Neuronal stem cell (in vitro differentiated cells): Measurements from ENCODE around the gene DNAJC6.
"Not testable (repeated sequence)": the region's sequence is repeated elsewhere in the genome, so short reads cannot be mapped to it uniquely, and the experiment has no call there.

Source experiments
- DNase-seq: peaks from one replicate; pipeline ENCODE4 v3.0.0-alpha.2; 2013; ENCODE audit warnings: low spot score
- H2AFZ ChIP-seq: one replicate; pipeline ENCODE4 v1.6.1; 2013; ENCODE audit warnings: mild to moderate bottlenecking, low read length, inconsistent platforms
- H2AK5ac ChIP-seq: 2 replicates; pipeline ENCODE4 v1.6.1; 2013; ENCODE audit warnings: low read depth, mild to moderate bottlenecking, inconsistent platforms, low read length, moderate library complexity, mixed read lengths
- H2BK120ac ChIP-seq: 2 replicates; pipeline ENCODE4 v1.6.1; 2013; ENCODE audit warnings: low read depth, mild to moderate bottlenecking, inconsistent platforms, low read length, moderate library complexity, mixed read lengths
- H2BK12ac ChIP-seq: one replicate; pipeline ENCODE4 v1.6.1; 2013; ENCODE audit warnings: low read length, inconsistent platforms
- H2BK15ac ChIP-seq: 2 replicates; pipeline ENCODE4 v1.6.1; 2013; ENCODE audit warnings: mild to moderate bottlenecking, low read length, inconsistent platforms, mixed read lengths
- H2BK5ac ChIP-seq: one replicate; pipeline ENCODE4 v1.6.1; 2013; ENCODE audit warnings: inconsistent platforms, mild to moderate bottlenecking, low read length, moderate library complexity
- H3K14ac ChIP-seq: one replicate; pipeline ENCODE4 v1.6.1; 2013; ENCODE audit warnings: low read length, inconsistent platforms
- H3K18ac ChIP-seq: 2 replicates; pipeline ENCODE4 v1.6.1; 2013; ENCODE audit warnings: low read length, inconsistent platforms
- H3K23ac ChIP-seq: 2 replicates; pipeline ENCODE4 v1.6.1; 2013; ENCODE audit warnings: low read depth, mild to moderate bottlenecking, mixed read lengths, low read length, inconsistent platforms; ENCODE audit not compliant: poor library complexity
- H3K27ac ChIP-seq: replicated peaks from 3 replicates; pipeline ENCODE4 v1.5.1; 2013; ENCODE audit warnings: low read length, inconsistent platforms
- H3K27me3 ChIP-seq, 3 experiments: 2 replicates each; pipeline ENCODE4 v1.6.1; 2013; ENCODE audit warnings: low read length in 3 of 3, mild to moderate bottlenecking in 2 of 3, inconsistent platforms in 1 of 3, low read depth in 1 of 3, mixed read lengths in 1 of 3, moderate library complexity in 1 of 3; ENCODE audit not compliant: control insufficient read depth in 3 of 3, insufficient read depth in 3 of 3
- H3K36me3 ChIP-seq, 2 donors: replicated peaks in 1 of 2; 2 replicates each; pipeline ENCODE4 v1.6.1; 2013; ENCODE audit warnings: low read length in 2 of 2; ENCODE audit not compliant: control insufficient read depth in 2 of 2, insufficient read depth in 2 of 2
- H3K4ac ChIP-seq: 2 replicates; pipeline ENCODE4 v1.6.1; 2013; ENCODE audit warnings: inconsistent platforms, mild to moderate bottlenecking, low read length, moderate library complexity
- H3K4me1 ChIP-seq, 2 donors: 1 replicate in 1 of 2; 2 replicates in 1 of 2; pipeline ENCODE4 v1.6.1; 2013; ENCODE audit warnings: low read length in 2 of 2, low read depth in 1 of 2; ENCODE audit not compliant: control insufficient read depth in 2 of 2, insufficient read depth in 1 of 2
- H3K4me2 ChIP-seq: one replicate; pipeline ENCODE4 v1.6.1; 2013; ENCODE audit warnings: mild to moderate bottlenecking, low read length, inconsistent platforms; ENCODE audit not compliant: insufficient read depth, poor library complexity, severe bottlenecking
- H3K4me3 ChIP-seq, 2 donors: 2 replicates each; pipeline ENCODE4 v1.5.1; 2013; ENCODE audit warnings: low read length in 2 of 2, mild to moderate bottlenecking in 2 of 2, inconsistent platforms in 1 of 2, moderate library complexity in 1 of 2
- H3K79me1 ChIP-seq: one replicate; pipeline ENCODE4 v1.6.1; 2013; ENCODE audit warnings: low read depth, mild to moderate bottlenecking, inconsistent platforms, low read length, moderate library complexity
- H3K9ac ChIP-seq: one replicate; pipeline ENCODE4 v1.6.1; 2013; ENCODE audit warnings: mild to moderate bottlenecking, low read depth, low read length, inconsistent platforms; ENCODE audit not compliant: poor library complexity
- H3K9me3 ChIP-seq, 2 donors: replicated peaks in 1 of 2; 2 replicates each; pipeline versions ENCODE3 to v1.6.1; 2013; ENCODE audit warnings: low read length in 2 of 2, mild to moderate bottlenecking in 2 of 2, inconsistent platforms in 1 of 2, low read depth in 1 of 2, mixed read lengths in 1 of 2, moderate library complexity in 1 of 2; ENCODE audit not compliant: control insufficient read depth in 2 of 2, insufficient read depth in 1 of 2
- H4K8ac ChIP-seq: one replicate; pipeline ENCODE4 v1.6.1; 2013; ENCODE audit warnings: low read depth, mild to moderate bottlenecking, inconsistent platforms, low read length, moderate library complexity
- H4K91ac ChIP-seq: one replicate; pipeline ENCODE4 v1.6.1; 2013; ENCODE audit warnings: low read length, low read depth, mild to moderate bottlenecking, inconsistent platforms; ENCODE audit not compliant: poor library complexity
- WGBS, 2 donors: extraction: QIAGEN DNeasy Blood & Tissue Kit; methylation state at CpG; one replicate each; pipeline ENCODE4 v1.1.7; 2013; ENCODE audit warnings: missing lambda C conversion rate in 2 of 2, mixed read lengths in 1 of 2; ENCODE audit not compliant: insufficient read length in 2 of 2, insufficient replicate concordance in 1 of 2; ENCODE audit errors: extremely low coverage in 2 of 2; 5-methylcytosine and 5-hydroxymethylcytosine counted together

Gene DNAJC6

DNA sequence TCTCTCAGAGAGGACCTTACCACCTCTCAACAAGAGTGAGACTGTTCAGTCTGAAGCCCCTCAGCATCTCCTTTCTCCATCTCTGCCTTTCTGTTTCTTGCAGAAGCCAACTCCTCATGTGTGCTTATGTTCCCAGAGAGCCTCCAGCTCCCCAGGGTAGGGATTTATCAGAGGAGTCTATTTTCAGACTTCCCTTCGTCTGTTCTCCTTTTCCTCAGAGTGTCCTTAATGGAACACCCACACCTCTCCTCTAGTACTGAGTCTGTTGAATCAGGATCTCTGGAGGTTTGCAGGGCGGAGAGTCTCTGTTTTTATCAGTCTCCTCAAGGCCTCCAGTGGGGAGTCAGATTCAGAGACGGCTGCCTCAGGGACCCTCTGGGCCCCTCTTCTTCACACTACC lies 25.1 kb upstream of the DNAJC6 start:
- Histone ChIP-seq H3K27me3 (no peaks in the 10 kb centered on the region), H3K9ac (no peak overlapping the region), H4K91ac (no peak overlapping the region), H2BK12ac (no peak overlapping the region), H3K4me1 (peaks cover 0 to 10% of the 10 kb centered on the region in 2 donors), H3K14ac (no peak overlapping the region), H3K23ac (no peak overlapping the region), H3K4me3 (no peak overlapping the region), H4K8ac (no peak overlapping the region), H3K79me1 (no peaks in the 10 kb centered on the region), H3K36me3 (no peaks in the 10 kb centered on the region), H3K9me3 (no peaks in the 10 kb centered on the region), H3K4ac (no peak overlapping the region), H3K27ac (no peak overlapping the region), H2AK5ac (peak overlapping the region; percentile 18), H2AFZ (no peak overlapping the region), H2BK15ac (no peak overlapping the region), H3K18ac (no peak overlapping the region), H2BK5ac (no peak overlapping the region), H3K4me2 (no peak overlapping the region), H2BK120ac (no peak overlapping the region)
- no CpG with 5 or more reads among the region's 3 CpGs for WGBS, 2 donors
- DNase-seq, result no peak

DNA sequence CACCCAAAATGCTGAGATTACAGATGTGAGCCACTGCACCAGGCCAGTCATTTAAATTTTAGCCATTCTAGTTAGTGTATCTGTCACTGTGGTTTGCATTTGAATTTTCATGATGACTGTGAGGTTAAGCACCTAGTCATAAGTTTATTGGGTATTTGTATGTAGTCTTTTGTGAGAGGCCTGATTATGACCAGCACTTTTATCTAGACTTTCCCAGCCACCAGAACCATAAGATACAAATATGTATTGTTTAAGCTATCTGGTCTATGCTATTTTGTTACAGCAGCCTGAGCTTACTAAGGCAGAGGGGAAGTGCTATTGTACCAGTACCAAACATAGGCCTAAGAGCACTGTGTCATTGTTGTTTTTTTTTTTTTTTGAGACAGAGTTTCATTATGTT lies 19.9 kb upstream of the DNAJC6 start:
- Histone ChIP-seq H2BK5ac (no peak overlapping the region), H2BK120ac (no peak overlapping the region), H3K4me1 (no peaks in the 10 kb centered on the region), H3K9ac (no peak overlapping the region), H3K4ac (no peak overlapping the region), H4K91ac (no peak overlapping the region), H2BK15ac (no peak overlapping the region), H2AFZ (no peak overlapping the region), H3K23ac (no peak overlapping the region), H3K4me2 (no peak overlapping the region), H2BK12ac (no peak overlapping the region), H4K8ac (no peak overlapping the region), H3K14ac (no peak overlapping the region), H3K79me1 (no peaks in the 10 kb centered on the region), H3K9me3 (no peaks in the 10 kb centered on the region), H3K18ac (no peak overlapping the region), H3K27me3 (no peaks in the 10 kb centered on the region), H3K4me3 (no peak overlapping the region), H2AK5ac (no peak overlapping the region), H3K36me3 (no peaks in the 10 kb centered on the region), H3K27ac (no peak overlapping the region)
- DNase-seq, result no peak

DNA sequence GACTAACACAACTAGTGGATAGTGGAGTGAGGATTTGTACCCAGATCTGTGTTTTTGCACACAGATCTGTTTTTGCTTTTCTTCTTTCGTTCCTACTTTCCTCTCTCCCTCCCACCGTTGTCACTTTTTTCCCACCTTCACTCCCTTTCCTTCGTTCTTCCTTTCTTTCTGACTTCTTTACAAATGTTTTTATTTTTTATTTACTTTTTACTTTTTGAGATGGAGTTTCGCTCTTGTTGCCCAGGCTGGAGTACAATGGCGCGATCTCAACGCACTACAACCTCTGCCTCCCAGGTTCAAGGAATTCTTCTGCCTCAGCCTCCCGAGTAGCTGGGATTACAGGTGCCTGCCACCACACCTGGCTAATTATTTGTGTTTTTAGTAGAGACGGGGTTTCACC lies 17.5 kb upstream of the DNAJC6 start:
- not testable (repeated sequence) for H3K4ac ChIP-seq, DNase-seq, H3K4me1 ChIP-seq, H2BK5ac ChIP-seq, H4K8ac ChIP-seq, H2BK15ac ChIP-seq, H3K36me3 ChIP-seq, H3K4me3 ChIP-seq, H3K18ac ChIP-seq, H2AFZ ChIP-seq, H4K91ac ChIP-seq, H3K9me3 ChIP-seq, H2BK120ac ChIP-seq, H3K23ac ChIP-seq, H3K4me2 ChIP-seq, H3K79me1 ChIP-seq, H2BK12ac ChIP-seq, H2AK5ac ChIP-seq, H3K27me3 ChIP-seq, H3K27ac ChIP-seq, H3K9ac ChIP-seq, H3K14ac ChIP-seq
- 100% methylated on average over 1 of the region's 9 CpGs; no CpG with 5 or more reads in 1 of the 2 donors for WGBS, 2 donors

- no CpG with 5 or more reads among the region's 2 CpGs for WGBS, 2 donors
- no peak overlapping the region for H3K9ac ChIP-seq
- no peak overlapping the region for H2BK5ac ChIP-seq
- H3K4me2 ChIP-seq, result no peak overlapping the region
- no peak overlapping the region for H3K14ac ChIP-seq
- no peak overlapping the region for H4K8ac ChIP-seq
- H3K27ac ChIP-seq, result no peak overlapping the region
- no peaks in the 10 kb centered on the region for H3K27me3 ChIP-seq
- H4K91ac ChIP-seq, result no peak overlapping the region
- no peak overlapping the region for H3K23ac ChIP-seq
- H2AFZ ChIP-seq, result no peak overlapping the region
- H2BK15ac ChIP-seq, result no peak overlapping the region
- H3K18ac ChIP-seq, result peak overlapping the region; percentile 11
- H2AK5ac ChIP-seq, result no peak overlapping the region
- no peak for DNase-seq
- H3K4me1 ChIP-seq, result no peaks in the 10 kb centered on the region
- H2BK12ac ChIP-seq, result no peak overlapping the region
- H3K36me3 ChIP-seq, result no peaks in the 10 kb centered on the region
- H3K4ac ChIP-seq, result no peak overlapping the region
- no peaks in the 10 kb centered on the region for H3K79me1 ChIP-seq
- no peaks in the 10 kb centered on the region for H3K9me3 ChIP-seq
- H2BK120ac ChIP-seq, result no peak overlapping the region
- no peak overlapping the region for H3K4me3 ChIP-seq
Measured at GRCh38 chr1:65292861-65293593, 16.3 kb upstream of the DNAJC6 start.
